Activated CD8-positive, alpha-beta memory T cell treated with anti-CD3 and anti-CD28 coated beads for 48 hours (primary cell): Measurements from ENCODE around the gene JMJD4.
"Not testable (repeated sequence)": the region's sequence is repeated elsewhere in the genome, so short reads cannot be mapped to it uniquely, and the experiment has no call there.

Experiments used
- DNase-seq, 3 experiments: peaks; one replicate each; pipeline ENCODE4 v3.0.0-alpha.2; 2020; ENCODE audit warnings: low read depth in 2 of 3, low spot score in 2 of 3

Gene JMJD4

GRCh38 chr1:227733751-227734545 lies 1.2 kb downstream of the JMJD4 start:
- no peak for DNase-seq

- DNase-seq, result no peak
These were observed 1.8 kb downstream of the JMJD4 start for GRCh38 chr1:227733309-227733705.

GRCh38 chr1:227732586-227733308 lies 2.4 kb downstream of the JMJD4 start:
- DNase-seq, result no peak

DNA sequence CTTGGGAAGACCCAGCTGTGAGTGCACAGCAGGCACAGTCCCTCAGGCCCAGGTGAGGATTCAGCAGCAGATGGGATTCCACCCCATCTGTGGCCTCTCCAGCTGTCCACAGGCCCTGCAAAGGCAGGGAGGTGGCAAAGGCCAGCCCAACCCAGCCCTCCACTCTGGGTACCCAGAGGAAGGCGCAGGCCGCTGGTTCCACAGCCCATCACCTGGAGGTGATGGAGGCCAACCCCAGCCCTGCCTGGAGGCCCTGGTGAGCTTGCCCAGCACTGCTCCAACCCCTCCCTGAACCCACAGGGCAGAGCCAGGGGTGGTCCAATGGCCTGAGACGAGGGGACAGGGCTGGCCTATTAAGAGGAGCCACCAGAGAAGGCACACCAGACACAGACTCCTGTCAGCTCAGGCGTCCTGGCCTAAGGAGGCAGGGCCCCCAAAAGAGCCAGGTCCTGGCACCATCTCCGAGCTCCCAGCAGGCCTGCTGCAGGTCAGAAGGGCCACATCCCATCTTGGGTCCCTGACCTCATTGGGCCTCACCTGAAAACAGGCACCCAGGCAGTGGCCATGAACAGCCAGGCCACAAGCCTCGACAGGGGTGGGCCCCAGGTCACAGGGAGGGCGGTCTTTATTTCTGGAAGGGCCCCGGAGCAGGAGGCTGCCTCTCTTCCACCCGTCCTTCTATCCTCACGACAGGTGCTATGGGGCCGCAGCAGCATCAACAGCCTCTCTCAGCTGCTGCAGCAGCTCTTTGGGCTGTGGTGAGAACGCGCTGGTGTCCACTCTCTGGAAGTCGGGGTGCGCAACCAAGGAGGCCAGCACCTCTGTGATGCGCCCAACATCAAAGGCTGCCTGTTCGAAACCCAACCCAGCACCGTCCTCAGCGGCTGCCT lies 3.2 kb downstream of the JMJD4 start:
- DNase-seq, result no peak

- DNase-seq, result no peak
These were observed 3.8 kb downstream of the JMJD4 start for GRCh38 chr1:227731241-227731677.

DNA sequence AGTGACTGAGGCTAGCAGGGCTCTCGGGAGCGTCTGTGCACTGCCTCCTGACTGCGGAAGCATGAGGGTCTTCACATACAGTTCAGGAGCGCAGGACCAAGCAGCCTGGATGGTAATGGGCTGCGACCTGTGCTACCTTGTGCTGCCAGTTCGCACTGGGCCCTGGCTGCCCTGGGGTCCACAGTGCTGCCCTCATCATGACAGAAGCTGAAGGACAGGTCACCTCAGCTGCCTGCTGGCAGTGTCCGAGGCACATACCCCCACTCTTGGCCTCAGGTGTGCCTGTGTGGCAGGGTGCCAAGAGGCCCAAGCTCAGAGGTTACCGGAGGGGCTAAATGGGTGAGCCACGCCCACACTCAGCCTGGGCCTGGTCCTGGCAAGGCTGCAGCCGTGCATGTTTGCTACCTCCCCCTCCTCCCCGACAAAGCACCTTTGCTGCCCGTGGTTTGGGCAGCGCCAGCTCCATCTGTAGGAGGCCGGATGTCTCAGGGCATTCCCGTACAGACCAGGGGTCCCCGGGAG lies 4.4 kb downstream of the JMJD4 start:
- DNase-seq, result no peak

DNA sequence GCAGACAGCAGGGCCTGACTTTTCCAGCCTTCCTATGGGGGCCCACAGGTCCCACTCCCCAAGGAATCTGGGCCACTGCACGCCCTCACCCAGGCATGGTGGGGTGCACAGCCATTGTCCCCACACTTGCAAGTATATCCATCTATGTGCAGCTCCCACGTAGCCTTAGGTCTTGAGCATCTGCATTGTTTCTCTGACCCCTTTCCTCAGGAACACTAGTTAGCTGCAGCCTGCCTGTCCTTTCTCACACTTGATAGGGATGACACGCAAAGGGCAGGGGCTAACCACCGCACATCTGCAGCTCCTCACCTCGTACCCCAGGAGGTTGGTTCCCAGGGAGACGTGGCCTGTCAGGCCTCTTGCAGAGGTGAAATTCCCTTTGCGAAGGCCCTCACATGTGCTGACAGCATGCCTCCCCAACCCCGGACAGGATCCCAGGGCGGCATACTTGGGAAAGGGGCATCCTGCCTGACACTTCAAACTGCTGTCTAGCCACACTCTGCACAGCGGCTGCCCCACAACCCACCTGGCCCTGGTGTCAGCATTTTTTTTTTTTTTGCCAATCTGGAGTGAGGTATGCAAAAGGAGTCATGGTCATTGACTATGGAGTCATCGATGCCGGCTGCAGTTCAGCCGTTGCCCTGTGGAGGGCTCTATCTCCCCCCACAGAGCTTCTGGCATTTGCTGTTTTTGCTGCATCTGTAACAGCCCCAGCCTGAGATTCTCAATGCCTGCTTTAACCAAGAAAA lies 5.0 kb downstream of the JMJD4 start:
- DNase-seq, result no peak

- DNase-seq, result no peak
These were observed 5.8 kb downstream of the JMJD4 start for GRCh38 chr1:227729144-227729880.

DNA sequence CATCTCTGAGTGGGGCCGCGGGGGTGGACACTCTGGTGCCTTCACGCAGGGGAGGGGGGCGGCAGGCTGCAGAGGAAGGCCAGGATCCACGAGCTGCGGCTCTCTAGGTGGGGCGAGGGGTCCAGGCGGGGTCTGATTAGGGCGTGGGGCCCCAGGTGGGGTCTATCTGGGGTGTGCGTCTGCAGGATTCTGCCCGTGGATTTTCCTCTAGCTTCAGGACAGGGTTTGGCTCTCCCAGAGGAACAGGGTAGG lies 6.3 kb downstream of the JMJD4 start:
- no peak for DNase-seq

- DNase-seq, result peak in 1 of 3 experiments; percentile 37
These were observed 6.8 kb downstream of the JMJD4 start for GRCh38 chr1:227728059-227728891.

- no peak for DNase-seq
These were observed 8.0 kb downstream of the JMJD4 start for GRCh38 chr1:227726924-227727599.

DNA sequence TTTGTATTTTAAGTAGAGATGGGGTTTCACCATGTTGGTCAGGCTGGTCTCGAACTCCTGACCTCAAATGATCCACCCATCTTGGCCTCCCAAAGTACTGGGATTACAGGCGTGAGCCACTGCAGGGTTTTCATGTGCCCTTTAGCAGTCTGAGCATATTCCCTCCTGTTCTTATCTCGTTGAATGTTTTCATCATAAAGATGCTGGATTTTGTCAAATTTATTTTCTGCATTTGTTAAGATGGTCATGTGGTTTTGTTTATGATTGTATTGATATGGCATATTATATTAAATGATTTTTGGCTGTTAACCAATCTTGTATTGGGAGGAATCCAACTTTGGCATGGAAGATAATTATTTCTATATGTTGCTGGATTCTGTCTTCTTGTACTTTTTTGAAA lies 8.8 kb downstream of the JMJD4 start:
- DNase-seq, result no peak

GRCh38 chr1:227725046-227725445 lies 10.1 kb downstream of the JMJD4 start:
- DNase-seq, result no peak

DNA sequence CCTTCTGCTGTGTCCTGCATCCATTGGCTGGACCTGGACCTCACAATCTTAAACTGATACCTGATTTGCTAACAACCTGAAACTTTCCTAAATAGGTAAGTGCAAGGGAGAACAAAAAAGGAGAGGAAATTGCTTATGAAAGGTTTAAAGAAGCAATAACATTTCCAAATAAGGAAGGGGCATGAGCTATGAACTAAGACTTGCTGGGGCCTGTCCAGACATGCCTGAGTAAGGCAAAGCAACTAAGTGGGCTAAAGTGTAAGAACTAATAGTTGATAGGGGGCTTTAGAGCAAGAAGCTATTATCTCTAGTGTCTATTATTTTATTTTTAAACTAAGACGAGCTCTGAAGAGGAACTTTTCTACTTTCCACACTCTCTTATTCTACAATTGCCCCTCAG lies 11.6 kb downstream of the JMJD4 start:
- DNase-seq, result no peak

- no peak for DNase-seq
These were observed 16.2 kb downstream of the JMJD4 start for GRCh38 chr1:227718932-227719331.

DNA sequence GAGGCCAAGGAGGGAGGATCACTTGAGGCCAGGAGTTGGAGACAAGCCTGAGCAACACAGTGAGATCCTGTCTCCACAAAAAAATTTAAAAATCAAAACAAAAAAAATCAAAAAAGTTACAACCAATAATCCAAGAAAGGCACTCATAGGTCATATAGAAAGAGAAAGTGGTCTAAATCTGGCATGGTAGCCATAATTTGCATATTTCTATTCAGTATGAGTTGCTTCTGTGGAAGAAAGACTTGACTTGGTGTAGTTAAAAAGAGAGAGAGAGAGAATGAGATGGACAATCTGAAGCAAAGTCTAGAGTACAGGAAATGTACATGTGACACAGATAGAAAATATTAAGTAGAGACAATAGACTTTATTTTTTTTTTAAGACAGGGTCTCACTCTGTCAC lies 22.5 kb downstream of the JMJD4 start:
- DNase-seq, result no peak

DNA sequence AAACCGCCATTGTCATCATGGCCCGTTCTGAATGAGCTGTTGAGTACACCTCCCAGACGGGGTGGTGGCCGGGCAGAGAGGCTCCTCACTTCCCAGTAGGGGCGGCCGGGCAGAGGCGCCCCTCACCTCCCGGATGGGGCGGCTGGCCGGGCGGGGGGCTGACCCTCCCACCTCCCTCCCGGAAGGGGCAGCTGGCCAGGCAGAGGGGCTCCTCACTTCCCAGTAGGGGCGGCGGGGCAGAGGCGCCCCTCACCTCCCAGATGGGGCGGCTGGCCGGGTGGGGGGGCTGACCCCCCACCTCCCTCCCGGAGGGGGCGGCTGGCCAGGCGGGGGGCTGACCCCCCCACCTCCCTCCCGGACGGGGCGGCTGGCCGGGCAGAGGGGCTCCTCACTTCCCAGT lies 24.6 kb downstream of the JMJD4 start:
- DNase-seq, result not testable (repeated sequence)

DNA sequence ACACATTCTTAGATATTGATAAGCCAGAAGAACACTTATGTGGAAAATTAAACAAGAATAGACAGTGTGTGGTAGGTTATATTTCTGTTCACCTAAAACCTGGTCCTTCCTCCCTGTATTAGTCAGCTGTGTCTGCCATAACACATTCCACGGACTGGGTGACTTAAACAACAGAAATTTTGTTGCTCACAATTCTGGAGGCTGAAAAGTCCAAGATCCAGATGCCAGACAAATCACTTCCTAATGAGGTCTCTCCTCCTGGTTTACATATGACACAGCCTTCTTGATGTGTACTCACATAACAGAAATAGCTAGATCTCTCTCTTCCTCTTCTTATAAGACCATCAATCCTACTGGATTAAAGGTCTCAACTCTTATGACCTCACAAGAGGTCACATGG lies 25.7 kb downstream of the JMJD4 start:
- DNase-seq, result no peak

GRCh38 chr1:227707846-227708245 lies 27.3 kb downstream of the JMJD4 start:
- DNase-seq, result no peak
